Fibroblast of pulmonary artery (primary cell): ENCODE measurements around the gene UROS.

Experiments used
- DNase-seq: peaks from one replicate; pipeline ENCODE4 v3.0.0-alpha.2; 2010; ENCODE audit warnings: low read depth
- H3K4me3 ChIP-seq: replicated peaks from 2 replicates; pipeline ENCODE4 v1.5.1; 2011; ENCODE audit warnings: low read depth, mild to moderate bottlenecking, control low read depth, low read length, moderate library complexity
- CTCF ChIP-seq: IDR thresholded peaks from 2 replicates; pipeline ENCODE4 v1.5.1; 2011; ENCODE audit warnings: mild to moderate bottlenecking, control low read depth, low read length, inconsistent platforms; ENCODE audit errors: missing control alignments

Gene UROS

GRCh38 chr10:125845617-125846016 is 22.6 kb upstream of the UROS start:
- TF ChIP-seq CTCF = no peak
- DNase-seq = no peak
- H3K4me3 ChIP-seq = no peak overlapping the region

- DNase-seq = no peak
These were observed 21.7 kb upstream of the UROS start for GRCh38 chr10:125844751-125845221.

GRCh38 chr10:125843603-125844329 is 20.7 kb upstream of the UROS start:
- no peak for DNase-seq
- TF ChIP-seq CTCF = no peak
- H3K4me3 ChIP-seq = no peak overlapping the region

More at GRCh38 chr10:125844751-125845221, 21.7 kb upstream of the UROS start:
- no peak overlapping the region for H3K4me3 ChIP-seq
- TF ChIP-seq CTCF = no peak

GRCh38 chr10:125840955-125841354 is 17.9 kb upstream of the UROS start:
- H3K4me3 ChIP-seq = no peak overlapping the region
- no peak for TF ChIP-seq CTCF
- DNase-seq = peak; percentile 17

- no peak for DNase-seq
- no peak overlapping the region for H3K4me3 ChIP-seq
- TF ChIP-seq CTCF = no peak
These were observed 17.3 kb upstream of the UROS start for GRCh38 chr10:125840406-125840805.

GRCh38 chr10:125838802-125839575 is 15.9 kb upstream of the UROS start:
- DNase-seq = no peak
- no peak for TF ChIP-seq CTCF
- no peak overlapping the region for H3K4me3 ChIP-seq
